ENCODE measurements around the gene MSGN1.
A peak's percentile ranks its signal among the peaks of the same experiment; 100 is the strongest.

GRCh38 chr2:17851731-17852585 lies 35.7 kb downstream of the MSGN1 start:
- TF ChIP-seq ZFP3 (tag by site-specific recombination; IDR thresholded peaks at IDR 0.05; ENCODE audit: low read depth), result no peak
- peak; percentile 71; the same call in 1 of the 2 replicates for TF ChIP-seq CTCF (tag by site-specific recombination; IDR thresholded peaks at IDR 0.05)

All from HEK293 (cell line).